ENCODE data around the gene TRPM3.

GRCh38 chr9:70693186-70693585 is 428.2 kb downstream of the TRPM3 start:
- TF ChIP-seq SP1 (IDR thresholded peaks at IDR 0.05; ENCODE audit: low read depth, low read length), result no peak
- no peak for TF ChIP-seq CTCF (IDR thresholded peaks at IDR 0.05; ENCODE audit: control extremely low read depth in 1 of 3, insufficient read depth in 1 of 3, low read depth in 1 of 3, low read length in 3 of 3)
- TF ChIP-seq CBX5 (IDR thresholded peaks at IDR 0.05; ENCODE audit: low read depth, low read length), result no peak
- TF ChIP-seq SIX5 (IDR thresholded peaks at IDR 0.05; ENCODE audit: low read depth, low read length), result no peak
- no peak for TF ChIP-seq JUN (IDR thresholded peaks at IDR 0.05; ENCODE audit: low read depth, low read length)
- TF ChIP-seq GTF2F1 (IDR thresholded peaks at IDR 0.05; ENCODE audit: borderline replicate concordance, low read depth, low read length), result no peak
- no peak for TF ChIP-seq ATF3 (IDR thresholded peaks at IDR 0.05; ENCODE audit: insufficient read depth, low read depth, low read length)
- no peak for TF ChIP-seq RAD21 (IDR thresholded peaks at IDR 0.05 in 1 of 2, conservative IDR thresholded peaks at IDR 0.05 in 1 of 2; ENCODE audit: low read depth in 2 of 2, low read length in 2 of 2)
- TF ChIP-seq JUND (IDR thresholded peaks at IDR 0.05; ENCODE audit: low read length), result no peak
- no peak for TF ChIP-seq USF2 (IDR thresholded peaks at IDR 0.05; ENCODE audit: low read length)
- TF ChIP-seq EP300 (IDR thresholded peaks at IDR 0.05; ENCODE audit: borderline replicate concordance in 1 of 2, low read depth in 2 of 2, low read length in 2 of 2), result no peak
- no peak for TF ChIP-seq POLR2A (IDR thresholded peaks at IDR 0.05; ENCODE audit: control extremely low read depth in 1 of 2, low read depth in 2 of 2, low read length in 2 of 2)
- no peak for TF ChIP-seq POLR2AphosphoS5 (IDR thresholded peaks at IDR 0.05; ENCODE audit: low read depth, low read length)
- no peak for TF ChIP-seq EZH2 (IDR thresholded peaks at IDR 0.05; ENCODE audit: low read depth, low read length, severe bottlenecking)

Measured in H1 (cell line).